ENCODE results near the gene AMELY.

GRCh38 chrY:6913362-6913761 is 1.8 kb upstream of the AMELY start:
- TF ChIP-seq EZH2 (IDR thresholded peaks at IDR 0.05; ENCODE audit: insufficient read depth, low read length) (no peak), CTCF (IDR thresholded peaks at IDR 0.05; ENCODE audit: insufficient read depth, low read depth, low read length) (no peak)

Data from astrocyte (in vitro differentiated cells and primary cell).